HG03469 (cell line): ENCODE measurements around the gene FOXE1.

Experiments
- ATAC-seq: cut with Tn5 transposase; IDR thresholded peaks from one replicate; pipeline ENCODE4 v1.9.1; 2021; ENCODE audit warnings: mild to moderate bottlenecking, moderate library complexity, moderate number of reproducible peaks; ENCODE audit not compliant: unreplicated experiment

FOXE1 gene

GRCh38 chr9:97864396-97864795, 11.4 kb downstream of the FOXE1 start:
- ATAC-seq = no peak

- no peak for ATAC-seq
Observed at GRCh38 chr9:97866300-97866699, 13.3 kb downstream of the FOXE1 start.

GRCh38 chr9:97866848-97867247, 13.8 kb downstream of the FOXE1 start:
- peak; percentile 56 for ATAC-seq

GRCh38 chr9:97868859-97869258, 15.8 kb downstream of the FOXE1 start:
- ATAC-seq = no peak

DNA sequence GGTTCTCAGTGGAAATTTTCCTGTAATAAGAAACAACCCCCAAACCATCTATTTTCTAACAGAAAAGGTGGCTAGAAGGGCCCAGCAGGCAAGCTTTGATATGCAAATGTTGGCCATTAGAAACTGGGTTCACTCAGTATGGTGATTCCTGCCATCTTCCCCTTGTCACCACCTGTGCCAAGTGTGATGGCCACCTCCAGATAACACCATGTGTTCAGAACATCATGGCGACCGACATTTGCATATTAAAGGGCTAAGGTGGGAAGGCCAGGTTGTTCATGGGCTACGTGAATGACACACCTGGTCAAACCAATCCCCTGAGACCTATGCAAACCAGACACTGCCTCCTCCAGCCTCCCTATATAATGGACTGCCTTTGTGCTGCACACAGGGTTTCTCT, 20.4 kb downstream of the FOXE1 start:
- ATAC-seq = no peak

GRCh38 chr9:97873882-97874281, 20.9 kb downstream of the FOXE1 start:
- ATAC-seq = no peak

GRCh38 chr9:97874624-97875023, 21.6 kb downstream of the FOXE1 start:
- no peak for ATAC-seq

DNA sequence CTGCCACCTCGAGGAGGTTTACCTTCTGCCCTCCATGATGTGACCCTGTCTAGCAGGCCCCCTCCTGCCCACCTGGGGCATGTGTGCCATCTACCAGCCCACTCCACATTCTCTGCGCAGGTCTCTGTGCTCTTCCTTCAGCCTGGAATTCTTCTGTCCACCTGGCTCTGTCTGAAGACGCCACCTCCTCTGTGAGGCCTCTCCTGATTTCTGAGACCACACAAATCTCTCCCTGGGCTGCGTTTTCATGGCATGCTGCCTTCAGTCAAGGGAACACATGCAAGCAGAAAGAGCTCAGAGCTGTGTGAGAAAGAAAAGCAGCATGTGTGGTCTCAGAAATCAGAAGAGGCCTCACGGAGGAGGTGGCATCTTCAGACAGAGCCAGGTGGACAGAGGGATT, 22.1 kb downstream of the FOXE1 start:
- ATAC-seq = no peak

- ATAC-seq = no peak
Observed at GRCh38 chr9:97876061-97876460, 23.0 kb downstream of the FOXE1 start.

DNA sequence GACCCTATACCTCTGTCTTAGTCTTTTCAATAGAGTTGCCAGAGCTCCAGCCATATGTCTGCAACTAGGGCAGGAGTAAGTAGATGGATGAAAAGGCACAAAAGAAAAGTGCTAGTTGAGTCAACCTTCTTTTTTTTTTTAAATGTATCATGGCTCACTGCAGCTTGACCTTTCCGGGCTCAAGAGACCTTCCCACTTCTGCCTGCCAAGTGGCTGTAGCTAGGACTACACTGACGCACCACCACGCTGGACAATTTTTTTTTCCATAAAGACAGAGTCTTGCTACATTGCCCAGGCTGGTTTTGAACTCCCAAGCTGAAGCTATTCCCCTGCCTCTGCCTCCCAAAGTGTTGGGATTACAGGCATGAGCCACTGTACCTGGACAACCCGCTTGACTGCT, 27.3 kb downstream of the FOXE1 start:
- no peak for ATAC-seq

DNA sequence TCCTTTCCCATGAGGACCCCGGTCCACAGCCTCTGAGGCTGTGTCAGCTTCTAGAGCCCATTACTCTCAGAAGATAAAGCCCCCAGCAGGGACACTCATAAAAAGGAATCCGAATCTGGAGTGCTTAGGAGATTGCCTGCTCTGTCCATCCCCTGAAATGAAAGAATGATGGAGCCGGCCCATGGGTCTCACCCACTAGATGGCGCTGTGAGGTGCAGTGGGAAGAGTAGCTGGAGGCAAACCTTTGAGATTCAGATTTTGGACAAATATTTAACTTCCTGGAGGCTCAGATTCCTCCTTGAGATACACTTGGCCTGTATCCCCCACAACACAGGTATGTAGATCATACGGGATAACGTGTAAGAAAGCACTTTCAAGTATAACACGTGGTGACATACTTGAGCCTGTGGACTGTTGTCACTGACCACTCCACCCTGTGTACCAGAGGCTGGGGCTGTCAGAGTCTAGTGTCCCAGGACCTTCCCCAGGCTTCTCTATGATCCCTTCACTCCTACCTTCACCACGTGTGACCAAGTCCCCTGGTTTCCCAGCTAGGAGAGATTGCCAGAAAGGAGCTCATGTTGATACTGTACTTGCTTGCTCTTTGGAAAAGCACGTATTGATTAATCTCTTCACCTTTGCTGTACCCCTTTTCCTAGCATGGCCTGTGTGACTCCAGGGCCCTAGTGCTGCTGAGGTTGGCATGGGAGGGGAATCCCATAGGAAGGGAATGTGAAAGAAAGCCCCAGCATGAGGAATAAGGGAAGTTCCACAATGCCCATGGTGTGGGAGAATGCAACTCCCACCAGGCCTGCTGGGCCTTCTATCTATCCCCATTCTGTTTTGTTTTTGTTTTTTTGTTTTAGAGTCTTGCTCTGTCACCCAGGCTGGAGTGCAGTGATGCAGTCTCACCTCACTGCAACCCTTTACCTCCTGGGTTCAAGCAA, 37.2 kb downstream of the FOXE1 start:
- ATAC-seq = no peak

DNA sequence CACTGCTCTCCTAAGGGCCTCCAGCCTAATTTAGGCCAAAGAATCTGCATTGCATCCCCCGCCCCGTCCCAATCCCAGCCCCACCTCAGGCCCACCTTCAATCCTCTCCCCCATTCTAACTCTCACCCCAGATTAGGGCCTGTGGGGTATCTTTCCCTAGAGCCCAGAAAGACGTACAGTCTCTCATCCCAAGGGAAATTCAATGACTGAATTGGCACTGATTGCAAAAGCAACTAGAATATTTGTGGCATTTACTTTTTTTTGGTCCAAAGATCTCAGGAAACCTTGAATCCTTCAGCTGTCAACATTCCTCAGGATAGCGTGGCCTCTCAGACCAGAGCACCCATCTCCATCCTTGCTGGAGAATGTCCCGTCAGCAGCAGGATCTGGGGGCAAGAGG, 38.7 kb downstream of the FOXE1 start:
- no peak for ATAC-seq

GRCh38 chr9:97892421-97892820, 39.4 kb downstream of the FOXE1 start:
- no peak for ATAC-seq

GRCh38 chr9:97895211-97895610, 42.2 kb downstream of the FOXE1 start:
- no peak for ATAC-seq

GRCh38 chr9:97895695-97896332, 42.8 kb downstream of the FOXE1 start:
- ATAC-seq = no peak

DNA sequence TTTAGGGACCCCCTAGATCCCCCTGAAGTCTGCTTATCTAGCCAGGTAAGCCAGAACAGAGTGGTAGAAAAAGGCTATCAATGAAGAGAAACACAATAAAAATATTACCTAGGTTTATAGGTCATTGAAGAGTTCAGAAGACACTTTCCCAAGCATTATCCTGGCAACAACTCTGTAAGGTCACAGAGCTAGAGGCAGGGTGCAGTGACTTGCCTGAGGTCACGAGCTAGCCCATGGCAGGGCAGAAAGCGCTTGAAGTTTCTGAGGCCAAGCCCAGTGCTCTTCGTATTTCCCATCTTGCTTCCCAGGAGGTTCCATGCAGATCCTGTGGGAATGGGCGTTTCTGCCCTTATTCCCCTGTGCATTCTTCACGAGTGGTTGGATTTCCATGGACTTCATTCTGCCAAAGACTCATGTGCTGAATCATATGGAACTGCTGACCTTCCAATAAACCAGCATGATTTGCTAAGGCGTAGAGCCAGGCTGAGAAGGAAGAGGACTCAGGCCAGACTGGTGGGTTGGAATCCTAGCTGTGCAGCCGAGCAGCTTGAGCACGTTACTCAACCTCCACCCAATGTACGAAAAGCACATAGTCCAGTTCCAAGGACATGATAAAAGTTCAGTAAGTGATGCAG, 47.2 kb downstream of the FOXE1 start:
- ATAC-seq = no peak

- no peak for ATAC-seq
Observed at GRCh38 chr9:97900738-97901565, 47.9 kb downstream of the FOXE1 start.

- ATAC-seq = no peak
Observed at GRCh38 chr9:97903177-97903576, 50.2 kb downstream of the FOXE1 start.

DNA sequence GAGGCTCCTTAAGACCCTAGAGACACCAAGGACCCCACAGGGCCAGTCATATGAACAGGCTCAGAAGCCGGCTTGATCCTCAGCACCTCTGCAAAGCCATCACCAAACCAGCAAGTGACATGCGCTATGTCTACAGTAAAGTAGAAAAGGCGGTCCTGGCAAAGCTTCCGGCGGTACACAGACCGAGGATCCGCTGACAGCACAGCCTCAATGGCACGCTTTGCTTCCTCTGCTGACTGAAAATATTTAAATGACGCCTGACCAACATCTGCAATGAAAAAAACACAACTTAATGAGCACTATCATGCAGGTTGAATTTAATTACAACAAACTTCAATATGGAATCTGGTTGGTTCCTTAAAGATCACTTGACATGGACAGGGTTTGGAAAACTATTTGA, 51.7 kb downstream of the FOXE1 start:
- ATAC-seq = no peak

- ATAC-seq = no peak
Observed at GRCh38 chr9:97905228-97905627, 52.2 kb downstream of the FOXE1 start.
